ENCODE data around the gene DNAJC9.

GRCh38 chr10:73287441-73287840, 40.4 kb upstream of the DNAJC9 start:
- TF ChIP-seq CTCF (IDR thresholded peaks at IDR 0.05 in 8 of 11, conservative IDR thresholded peaks at IDR 0.05 in 3 of 11): no peak
- TF ChIP-seq POLR2AphosphoS5 (IDR thresholded peaks at IDR 0.05): no peak
